GM21360 (cell line): Measurements from ENCODE around the gene ANKS1B.
A peak's percentile ranks its signal among the peaks of the same experiment; 100 is the strongest.
"Not testable (repeated sequence)": the region's sequence is repeated elsewhere in the genome, so short reads cannot be mapped to it uniquely, and the experiment has no call there.

Experiments used
- ATAC-seq: cut with Tn5 transposase; IDR thresholded peaks from one replicate; pipeline ENCODE4 v1.9.1; 2021; ENCODE audit warnings: mild to moderate bottlenecking, moderate library complexity; ENCODE audit not compliant: unreplicated experiment

ANKS1B gene

GRCh38 chr12:98983647-98984046 is 1001.1 kb downstream of the ANKS1B start:
- ATAC-seq: no peak

GRCh38 chr12:98980508-98980907 is 1004.2 kb downstream of the ANKS1B start:
- ATAC-seq: no peak

GRCh38 chr12:98977186-98977585 is 1007.5 kb downstream of the ANKS1B start:
- no peak for ATAC-seq

GRCh38 chr12:98974767-98975381 is 1009.9 kb downstream of the ANKS1B start:
- no peak for ATAC-seq

- ATAC-seq: no peak
These were observed 1011.3 kb downstream of the ANKS1B start for GRCh38 chr12:98973395-98973794.

- no peak for ATAC-seq
These were observed 1013.8 kb downstream of the ANKS1B start for GRCh38 chr12:98970950-98971349.

GRCh38 chr12:98970210-98970609 is 1014.5 kb downstream of the ANKS1B start:
- ATAC-seq: no peak

- no peak for ATAC-seq
These were observed 1015.8 kb downstream of the ANKS1B start for GRCh38 chr12:98968896-98969295.

GRCh38 chr12:98957135-98957534 is 1027.6 kb downstream of the ANKS1B start:
- not testable (repeated sequence) for ATAC-seq

- peak; percentile 92 for ATAC-seq
These were observed 1029.5 kb downstream of the ANKS1B start for GRCh38 chr12:98955284-98955683.

GRCh38 chr12:98954506-98954905 is 1030.2 kb downstream of the ANKS1B start:
- no peak for ATAC-seq

- ATAC-seq: no peak
These were observed 1033.3 kb downstream of the ANKS1B start for GRCh38 chr12:98951406-98951805.

- ATAC-seq: no peak
These were observed 1036.3 kb downstream of the ANKS1B start for GRCh38 chr12:98948343-98948949.

GRCh38 chr12:98945864-98946263 is 1038.9 kb downstream of the ANKS1B start:
- no peak for ATAC-seq

GRCh38 chr12:98939926-98940325 is 1044.8 kb downstream of the ANKS1B start:
- ATAC-seq: no peak

- no peak for ATAC-seq
These were observed 1045.4 kb downstream of the ANKS1B start for GRCh38 chr12:98939350-98939749.

- no peak for ATAC-seq
These were observed 1048.9 kb downstream of the ANKS1B start for GRCh38 chr12:98935847-98936246.

GRCh38 chr12:98922871-98923270 is 1061.9 kb downstream of the ANKS1B start:
- ATAC-seq: no peak

- ATAC-seq: no peak
These were observed 1066.4 kb downstream of the ANKS1B start for GRCh38 chr12:98918176-98918863.

GRCh38 chr12:98916106-98916505 is 1068.6 kb downstream of the ANKS1B start:
- no peak for ATAC-seq

- ATAC-seq: no peak
These were observed 1072.2 kb downstream of the ANKS1B start for GRCh38 chr12:98912401-98912974.

- ATAC-seq: no peak
These were observed 1073.3 kb downstream of the ANKS1B start for GRCh38 chr12:98911396-98911795.
